IPS-18c (cell line): ENCODE data around the gene RAB30.
"Not testable (repeated sequence)": the region's sequence is repeated elsewhere in the genome, so short reads cannot be mapped to it uniquely, and the experiment has no call there.

ENCODE experiments used
- H3K4me3 ChIP-seq: 2 replicates; pipeline ENCODE4 v1.7.0; 2013; ENCODE audit warnings: low read depth, mild to moderate bottlenecking, low read length, moderate library complexity; ENCODE audit not compliant: insufficient read depth
- H3K9me3 ChIP-seq: one replicate; pipeline ENCODE4 v1.6.1; 2013; ENCODE audit warnings: mild to moderate bottlenecking, low read length, moderate library complexity; ENCODE audit not compliant: control insufficient read depth, insufficient read depth

The RAB30 gene

GRCh38 chr11:82980292-82980691 lies 91.4 kb downstream of the RAB30 start:
- Histone ChIP-seq H3K9me3 (no peaks in the 10 kb centered on the region), H3K4me3 (no peak overlapping the region)

DNA sequence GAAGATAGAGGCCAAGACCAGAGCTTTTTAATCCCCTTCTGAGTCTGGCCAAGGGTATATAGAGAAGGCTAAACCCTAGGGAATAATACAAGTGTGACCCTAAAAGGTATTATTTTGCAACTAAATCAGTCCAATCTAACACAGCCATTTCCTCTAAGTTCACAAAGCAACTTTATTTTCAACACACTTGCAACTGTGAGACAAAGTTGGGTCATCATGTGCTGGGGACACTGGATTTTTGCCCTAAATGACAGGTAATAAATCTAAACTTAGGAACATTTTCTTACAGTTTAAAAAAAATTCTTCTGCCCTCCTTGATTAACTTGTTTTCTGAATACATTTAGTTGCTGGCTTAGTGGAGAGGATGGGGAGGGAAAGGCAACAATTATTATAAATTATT lies 91.9 kb downstream of the RAB30 start:
- no peaks in the 10 kb centered on the region for H3K9me3 ChIP-seq
- no peak overlapping the region for H3K4me3 ChIP-seq

GRCh38 chr11:82978422-82979099 lies 93.1 kb downstream of the RAB30 start:
- no peaks in the 10 kb centered on the region for H3K9me3 ChIP-seq
- no peak overlapping the region for H3K4me3 ChIP-seq

DNA sequence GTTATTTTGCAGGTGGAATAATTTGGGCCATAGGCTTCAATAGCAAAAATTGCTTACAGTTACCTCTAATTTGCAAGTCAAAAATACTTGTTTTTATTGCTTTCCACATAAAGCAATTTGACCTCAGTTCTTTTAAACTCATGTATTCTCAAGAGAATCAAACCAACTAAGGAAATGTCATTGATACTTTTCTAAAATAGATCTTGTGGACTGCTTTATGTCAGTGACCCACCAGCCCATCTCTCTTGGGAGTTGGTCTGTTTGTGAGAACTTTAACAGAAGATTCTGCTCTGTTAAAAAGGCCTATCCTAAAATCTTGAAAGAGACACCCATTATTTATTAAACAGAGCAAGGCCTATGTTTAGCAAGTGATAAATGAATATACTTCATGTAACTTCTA lies 94.9 kb downstream of the RAB30 start:
- H3K9me3 ChIP-seq: no peaks in the 10 kb centered on the region
- no peak overlapping the region for H3K4me3 ChIP-seq

DNA sequence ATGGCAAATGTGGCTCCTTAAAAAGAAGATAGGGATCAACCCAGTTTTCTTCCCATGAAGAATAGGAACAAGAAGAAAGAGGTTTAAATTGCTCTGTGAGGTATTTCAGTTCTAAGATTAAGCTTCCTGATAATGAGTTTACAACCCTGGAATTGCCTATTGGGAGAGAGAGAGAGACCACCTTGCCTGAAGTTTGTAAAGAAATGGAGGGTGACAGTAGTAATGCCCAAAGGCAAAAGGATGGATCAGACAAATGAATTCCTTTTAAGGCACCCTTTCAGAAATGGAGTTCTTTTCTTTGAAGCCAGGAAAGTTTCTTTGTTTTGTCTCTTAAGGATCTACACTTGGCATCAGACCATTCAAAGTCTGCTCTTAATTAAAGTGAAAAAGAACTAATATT lies 95.8 kb downstream of the RAB30 start:
- H3K4me3 ChIP-seq: no peak overlapping the region

GRCh38 chr11:82974851-82975250 lies 96.8 kb downstream of the RAB30 start:
- Histone ChIP-seq H3K4me3 (no peak overlapping the region), H3K9me3 (no peaks in the 10 kb centered on the region)

More for the DNA sequence above, 95.8 kb downstream of the RAB30 start:
- H3K9me3 ChIP-seq: no peaks in the 10 kb centered on the region

- Histone ChIP-seq H3K9me3 (no peaks in the 10 kb centered on the region), H3K4me3 (no peak overlapping the region)
Measured at GRCh38 chr11:82974135-82974534, 97.6 kb downstream of the RAB30 start.

- H3K4me3 ChIP-seq: no peak overlapping the region
Measured at GRCh38 chr11:82972103-82972502, 99.6 kb downstream of the RAB30 start.

DNA sequence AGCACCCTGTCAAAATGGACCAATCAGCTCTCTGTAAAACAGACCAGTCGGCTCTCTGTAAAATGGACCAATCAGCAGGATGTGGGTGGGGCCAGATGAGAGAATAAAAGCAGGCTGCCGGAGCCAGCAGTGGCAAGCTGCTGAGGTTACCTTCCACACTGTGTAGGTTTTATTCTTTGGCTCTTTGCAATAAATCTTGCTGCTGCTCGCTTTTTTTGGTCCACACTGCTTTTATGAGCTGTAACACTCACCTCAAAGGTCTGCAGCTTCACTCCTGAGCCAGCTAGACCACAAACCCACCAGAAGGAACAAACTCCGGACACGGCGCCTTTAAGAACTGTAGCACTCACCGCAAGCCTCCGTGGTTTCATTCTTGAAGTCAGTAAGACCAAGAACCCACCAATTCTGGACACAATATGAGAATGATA lies 100.2 kb downstream of the RAB30 start:
- not testable (repeated sequence) for H3K4me3 ChIP-seq, H3K9me3 ChIP-seq

More at GRCh38 chr11:82972103-82972502, 99.6 kb downstream of the RAB30 start:
- H3K9me3 ChIP-seq: no peaks in the 10 kb centered on the region

DNA sequence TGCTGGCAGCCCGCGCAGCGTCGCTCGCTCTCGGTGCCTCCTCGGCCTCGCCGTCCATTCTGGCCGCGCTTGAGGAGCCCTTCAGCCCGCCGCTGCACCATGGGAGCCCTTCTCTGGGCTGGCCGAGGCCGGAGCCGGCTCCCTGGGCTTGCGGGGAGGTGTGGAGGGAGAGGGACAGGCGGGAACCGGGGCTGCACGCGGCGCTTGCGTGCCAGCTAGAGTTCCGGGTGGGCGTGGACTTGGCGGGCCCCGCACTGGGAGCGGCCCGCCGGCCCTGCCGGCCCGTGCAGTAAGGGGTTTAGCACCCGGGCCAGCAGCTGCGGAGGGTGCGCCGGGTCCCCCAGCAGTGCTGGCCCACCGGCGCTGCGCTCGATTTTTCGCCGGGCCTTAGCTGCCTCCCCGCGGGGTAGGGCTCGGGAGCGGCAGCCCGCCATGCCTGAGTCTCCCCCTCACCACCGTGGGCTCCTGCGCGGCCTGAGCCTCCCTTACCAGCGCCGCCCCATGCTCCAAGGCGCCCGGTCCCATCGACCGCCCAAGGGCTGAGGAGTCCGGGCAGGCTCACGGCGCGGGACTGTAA lies 101.1 kb downstream of the RAB30 start:
- H3K9me3 ChIP-seq, H3K4me3 ChIP-seq: not testable (repeated sequence)

DNA sequence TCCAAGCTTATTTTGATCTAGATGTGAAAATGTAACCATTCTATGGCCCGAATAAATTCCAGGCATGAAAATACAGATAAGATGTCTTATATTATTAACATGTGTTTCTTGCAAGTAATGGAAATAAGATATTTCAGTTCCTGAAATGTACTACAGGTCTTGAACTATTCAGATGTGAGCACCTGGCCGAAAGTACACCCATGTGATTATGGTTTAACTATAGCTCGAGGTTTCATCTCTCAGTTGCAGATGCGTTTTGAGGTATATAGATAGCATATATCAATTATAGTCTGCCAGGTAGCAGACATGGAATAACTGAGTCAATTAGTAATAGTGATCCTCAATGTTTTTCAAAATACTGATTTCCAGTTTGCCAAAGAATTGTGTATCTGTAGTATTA lies 101.9 kb downstream of the RAB30 start:
- H3K9me3 ChIP-seq: no peaks in the 10 kb centered on the region
- no peak overlapping the region for H3K4me3 ChIP-seq

DNA sequence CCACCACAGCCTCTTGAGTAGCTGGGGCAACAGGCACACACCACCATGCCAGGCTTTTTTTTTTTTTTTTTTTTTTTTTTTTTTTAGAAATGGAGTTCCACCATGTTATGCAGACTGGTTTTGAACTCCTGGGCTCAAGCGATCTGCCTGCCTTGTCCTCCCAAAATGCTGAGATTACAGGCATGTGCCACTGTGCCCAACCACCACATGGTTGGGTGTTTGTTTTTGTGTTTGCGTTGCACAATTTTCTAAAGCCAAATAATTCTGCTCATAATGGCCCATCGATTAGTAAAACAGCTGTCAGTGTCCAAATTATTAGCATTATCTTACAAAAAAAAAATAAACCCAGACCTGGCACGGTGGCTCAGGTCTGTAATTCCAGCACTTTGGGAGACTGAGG lies 104.3 kb downstream of the RAB30 start:
- H3K4me3 ChIP-seq: no peak overlapping the region
- no peaks in the 10 kb centered on the region for H3K9me3 ChIP-seq

GRCh38 chr11:82962021-82962420 lies 109.7 kb downstream of the RAB30 start:
- H3K9me3 ChIP-seq, H3K4me3 ChIP-seq: not testable (repeated sequence)

- no peaks in the 10 kb centered on the region for H3K9me3 ChIP-seq
- no peak overlapping the region for H3K4me3 ChIP-seq
Measured at GRCh38 chr11:82960779-82961143, 110.9 kb downstream of the RAB30 start.

DNA sequence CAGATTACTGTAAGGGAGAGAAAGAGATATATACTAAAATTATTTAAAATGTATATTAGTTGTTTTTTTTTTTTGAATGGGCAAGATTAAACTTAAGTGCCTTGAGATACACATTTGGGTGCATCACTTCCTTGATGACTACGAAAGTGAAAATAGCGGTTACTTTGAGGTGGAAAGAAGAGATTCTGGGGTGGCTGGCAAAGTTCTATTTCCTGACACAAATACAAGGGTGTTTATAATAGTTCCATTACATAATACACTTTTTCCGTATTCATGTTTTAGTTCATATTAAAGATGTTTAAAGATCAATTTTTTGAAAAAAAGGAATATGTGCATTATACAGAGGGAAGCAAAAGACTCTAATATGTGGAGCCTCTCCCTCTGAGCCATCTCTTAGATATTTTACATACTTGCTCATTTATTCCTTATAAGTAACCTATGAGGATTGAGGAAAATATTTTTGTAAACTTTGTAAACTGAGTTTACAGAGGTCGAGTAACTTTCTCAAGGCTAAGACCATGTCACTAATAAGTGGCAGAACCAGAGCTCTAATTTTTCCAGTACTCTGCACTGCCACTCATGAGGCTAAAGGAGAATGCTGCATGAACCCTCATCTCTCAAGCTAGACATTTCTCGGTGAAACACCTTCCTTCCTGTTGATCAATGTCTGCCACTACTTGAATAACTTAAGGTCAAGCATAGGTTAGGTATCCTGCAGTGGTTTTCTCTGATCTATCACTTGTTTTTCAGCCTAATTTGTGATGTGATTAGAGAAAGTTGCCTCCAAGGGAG lies 111.5 kb downstream of the RAB30 start:
- Histone ChIP-seq H3K9me3 (no peaks in the 10 kb centered on the region), H3K4me3 (no peak overlapping the region)

- H3K4me3 ChIP-seq, H3K9me3 ChIP-seq: not testable (repeated sequence)
Measured at GRCh38 chr11:82955736-82956453, 115.8 kb downstream of the RAB30 start.

- H3K9me3 ChIP-seq, H3K4me3 ChIP-seq: not testable (repeated sequence)
Measured at GRCh38 chr11:82950502-82950901, 121.2 kb downstream of the RAB30 start.

DNA sequence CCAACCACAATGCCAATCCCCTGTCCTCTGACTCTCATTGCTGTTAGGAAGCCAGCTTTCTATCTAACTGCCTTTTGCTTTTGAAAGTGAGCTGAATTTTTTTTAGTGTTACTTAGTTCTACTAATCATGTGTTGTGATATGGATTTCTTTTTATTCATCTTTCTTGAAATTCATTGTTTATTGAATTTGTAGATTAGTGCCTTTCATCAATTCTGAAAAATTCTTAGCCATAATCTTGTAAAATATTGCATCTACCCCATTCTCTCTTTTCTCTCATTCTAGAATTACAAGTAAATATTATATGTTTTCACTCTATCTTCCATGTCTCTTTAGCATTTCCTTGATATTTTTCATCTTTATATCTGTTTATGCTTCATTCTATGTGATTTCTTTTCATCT lies 122.3 kb downstream of the RAB30 start:
- Histone ChIP-seq H3K4me3 (no peak overlapping the region), H3K9me3 (no peaks in the 10 kb centered on the region)
